Astrocyte of the cerebellum (primary cell): Measurements from ENCODE around the gene UBE2G2.

Experiments used
- DNase-seq: peaks from one replicate; pipeline ENCODE4 v3.0.0-alpha.2; 2011; ENCODE audit warnings: low read depth
- H3K4me3 ChIP-seq: 2 replicates; pipeline ENCODE4 v1.5.1; 2011; ENCODE audit warnings: mild to moderate bottlenecking, low read depth, low read length, moderate library complexity
- in situ Hi-C: cut with HindIII; loops from 2 replicates; pipeline ENCODE4 v1.10.0; 2017; ENCODE audit warnings: low sequenced_read_pairs
- TF ChIP-seq, protein P1 (sequence below): IDR thresholded peaks from 2 replicates; pipeline ENCODE4 v1.5.1; 2012; ENCODE audit warnings: low read length, low read depth, moderate library complexity, mild to moderate bottlenecking; ENCODE audit errors: missing control alignments

Gene UBE2G2

DNA sequence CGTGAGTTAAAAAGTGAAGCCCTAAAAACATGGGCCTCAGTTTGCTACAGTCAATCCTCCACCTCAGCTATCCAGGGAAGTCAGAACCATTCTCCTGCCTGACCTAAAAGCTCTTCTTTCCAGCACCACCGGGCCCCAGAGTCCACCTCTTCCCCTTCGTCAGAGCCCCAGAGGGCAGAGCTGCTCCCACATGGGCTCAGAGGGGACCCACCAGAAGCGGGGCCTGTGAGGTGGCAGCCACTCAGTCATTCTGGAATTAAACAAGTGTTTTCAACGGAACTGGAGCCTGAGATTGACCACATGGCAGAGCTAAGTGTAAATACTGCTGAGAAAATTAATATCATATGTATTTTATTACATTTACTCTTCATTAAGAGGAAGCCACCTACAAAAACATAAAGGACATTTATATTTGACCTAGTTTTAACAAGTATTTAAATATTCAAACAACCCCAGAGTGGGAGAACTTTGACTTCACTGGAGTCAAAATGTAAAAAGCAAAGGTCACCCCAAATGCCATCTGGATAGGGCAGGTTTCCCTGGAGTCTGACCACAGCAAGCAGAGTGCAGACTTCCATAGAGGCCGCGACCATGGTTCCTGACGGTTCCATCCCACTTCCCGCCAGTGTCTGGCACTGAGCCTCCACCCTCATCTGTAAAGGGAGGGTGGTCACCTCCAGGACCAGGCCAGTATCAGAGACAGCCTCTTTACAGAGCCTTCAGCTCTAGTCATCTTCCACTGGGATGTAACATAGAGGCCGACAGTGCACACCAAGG lies 14.4 kb upstream of the UBE2G2 start:
- DNase-seq, result no peak
- no peak overlapping the region for H3K4me3 ChIP-seq
- TF ChIP-seq, protein P1, sequence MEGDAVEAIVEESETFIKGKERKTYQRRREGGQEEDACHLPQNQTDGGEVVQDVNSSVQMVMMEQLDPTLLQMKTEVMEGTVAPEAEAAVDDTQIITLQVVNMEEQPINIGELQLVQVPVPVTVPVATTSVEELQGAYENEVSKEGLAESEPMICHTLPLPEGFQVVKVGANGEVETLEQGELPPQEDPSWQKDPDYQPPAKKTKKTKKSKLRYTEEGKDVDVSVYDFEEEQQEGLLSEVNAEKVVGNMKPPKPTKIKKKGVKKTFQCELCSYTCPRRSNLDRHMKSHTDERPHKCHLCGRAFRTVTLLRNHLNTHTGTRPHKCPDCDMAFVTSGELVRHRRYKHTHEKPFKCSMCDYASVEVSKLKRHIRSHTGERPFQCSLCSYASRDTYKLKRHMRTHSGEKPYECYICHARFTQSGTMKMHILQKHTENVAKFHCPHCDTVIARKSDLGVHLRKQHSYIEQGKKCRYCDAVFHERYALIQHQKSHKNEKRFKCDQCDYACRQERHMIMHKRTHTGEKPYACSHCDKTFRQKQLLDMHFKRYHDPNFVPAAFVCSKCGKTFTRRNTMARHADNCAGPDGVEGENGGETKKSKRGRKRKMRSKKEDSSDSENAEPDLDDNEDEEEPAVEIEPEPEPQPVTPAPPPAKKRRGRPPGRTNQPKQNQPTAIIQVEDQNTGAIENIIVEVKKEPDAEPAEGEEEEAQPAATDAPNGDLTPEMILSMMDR, result no peak
- in situ Hi-C loops, result no loop called here

DNA sequence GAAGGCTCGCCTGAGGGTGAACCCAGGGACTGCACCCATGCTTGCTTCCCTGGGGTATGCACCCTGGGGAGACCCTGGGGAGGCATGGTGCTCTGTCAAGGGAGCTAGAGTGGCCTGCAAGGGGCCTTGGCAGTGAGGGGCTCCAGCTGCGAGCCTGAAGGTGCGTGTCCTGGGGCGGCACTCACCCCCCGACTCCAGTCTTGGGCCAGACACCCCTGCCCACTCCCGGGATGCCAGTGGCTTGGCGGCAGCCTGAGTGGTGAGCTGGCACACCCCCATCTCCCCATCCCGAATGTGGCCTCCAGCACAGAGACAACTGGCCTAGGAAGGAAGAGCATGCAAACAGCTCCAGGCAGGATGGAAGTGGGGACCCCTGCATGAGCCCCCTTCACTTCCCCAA lies 13.6 kb upstream of the UBE2G2 start:
- TF ChIP-seq, protein P1, result no peak
- in situ Hi-C loops, result no loop called here
- no peak overlapping the region for H3K4me3 ChIP-seq
- DNase-seq, result no peak

DNA sequence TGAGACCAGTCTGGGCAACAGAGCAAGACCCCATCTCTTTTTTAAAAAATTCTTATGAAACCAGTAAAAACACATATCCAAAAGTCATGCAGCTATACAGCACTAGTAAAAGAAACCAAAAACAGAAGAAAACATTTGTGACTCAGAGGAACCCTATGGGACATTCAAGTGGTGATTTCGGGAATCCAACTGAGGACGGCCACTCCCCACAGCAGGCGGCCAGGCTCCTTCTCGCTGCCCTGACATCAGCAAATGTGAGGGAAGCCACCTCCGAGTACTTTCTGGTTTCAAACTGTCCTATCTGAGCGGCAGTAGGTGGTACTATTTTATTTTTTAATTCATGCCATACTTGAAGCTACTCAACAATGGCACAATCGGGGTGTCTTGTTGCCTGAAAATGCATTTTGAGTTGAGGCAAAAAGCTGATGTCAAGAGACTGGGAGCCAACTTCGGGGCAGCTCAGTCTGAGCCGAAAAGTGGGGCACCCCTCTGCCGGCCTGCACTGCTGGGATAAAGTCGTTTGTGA lies 12.9 kb upstream of the UBE2G2 start:
- H3K4me3 ChIP-seq, result no peak overlapping the region
- in situ Hi-C loops, result no loop called here
- TF ChIP-seq, protein P1, result no peak
- DNase-seq, result no peak

DNA sequence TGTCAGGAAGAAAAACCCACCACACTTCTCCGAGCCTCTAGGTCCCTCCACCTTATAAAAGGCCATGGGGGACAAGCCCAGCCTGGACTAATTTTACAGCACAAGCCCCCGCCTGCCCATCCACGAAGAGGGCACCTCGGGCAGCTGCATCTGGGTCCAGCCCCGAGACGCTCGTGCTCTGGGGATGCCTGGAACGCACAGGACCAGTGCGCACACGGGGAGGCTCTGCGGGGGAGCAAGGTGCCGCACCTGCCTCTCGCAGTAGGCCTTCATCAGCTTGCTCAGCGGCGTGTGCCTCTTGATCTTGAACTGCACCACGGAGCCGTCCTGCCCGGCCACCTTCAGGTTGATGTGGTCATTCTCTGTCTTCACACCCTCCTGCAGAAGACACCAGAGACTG lies 12.1 kb upstream of the UBE2G2 start:
- in situ Hi-C loops, result no loop called here
- DNase-seq, result no peak
- no peak overlapping the region for H3K4me3 ChIP-seq
- TF ChIP-seq, protein P1, result no peak

DNA sequence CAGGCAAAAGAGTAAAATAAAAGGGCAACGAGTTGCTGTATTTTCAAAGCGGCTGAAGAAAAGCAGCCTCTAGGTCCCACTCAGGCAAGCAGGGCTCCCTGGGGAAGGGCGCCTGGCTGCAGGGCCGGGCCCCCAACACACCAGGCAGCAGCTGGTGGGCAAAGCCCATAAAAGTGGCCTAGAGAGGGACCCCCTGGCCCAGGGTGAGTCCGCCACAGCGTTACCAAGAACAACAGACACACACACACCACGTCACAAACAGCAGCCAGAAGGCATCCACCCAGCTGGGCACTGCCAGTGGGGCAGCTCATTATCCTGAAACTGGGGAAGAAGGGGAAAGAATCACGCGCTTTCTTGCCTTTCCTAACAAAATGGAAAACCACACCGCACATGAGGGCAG lies 11.5 kb upstream of the UBE2G2 start:
- no peak overlapping the region for H3K4me3 ChIP-seq
- TF ChIP-seq, protein P1, result no peak
- no peak for DNase-seq
- in situ Hi-C loops, result no loop called here

DNA sequence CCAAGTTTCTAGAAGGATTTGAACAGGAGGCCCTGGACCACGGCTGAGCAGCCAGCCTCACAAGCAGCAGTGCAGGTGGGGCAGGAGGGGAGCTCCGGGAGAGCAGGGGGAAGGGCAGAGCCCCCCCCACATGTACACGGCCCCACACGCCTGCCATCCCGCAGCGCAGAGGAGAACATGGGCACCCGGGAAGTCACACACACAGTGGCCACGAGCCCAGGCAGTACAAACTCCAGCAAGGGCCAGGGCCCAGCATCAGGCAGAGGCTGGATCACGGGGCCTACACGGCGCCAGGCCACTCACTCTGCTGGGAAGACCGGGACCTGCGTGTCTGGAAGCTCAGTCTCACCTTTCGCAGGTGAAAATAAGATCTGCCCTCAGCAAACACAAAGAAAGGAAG lies 11.0 kb upstream of the UBE2G2 start:
- DNase-seq, result no peak
- TF ChIP-seq, protein P1, result no peak
- in situ Hi-C loops, result no loop called here
- no peak overlapping the region for H3K4me3 ChIP-seq

DNA sequence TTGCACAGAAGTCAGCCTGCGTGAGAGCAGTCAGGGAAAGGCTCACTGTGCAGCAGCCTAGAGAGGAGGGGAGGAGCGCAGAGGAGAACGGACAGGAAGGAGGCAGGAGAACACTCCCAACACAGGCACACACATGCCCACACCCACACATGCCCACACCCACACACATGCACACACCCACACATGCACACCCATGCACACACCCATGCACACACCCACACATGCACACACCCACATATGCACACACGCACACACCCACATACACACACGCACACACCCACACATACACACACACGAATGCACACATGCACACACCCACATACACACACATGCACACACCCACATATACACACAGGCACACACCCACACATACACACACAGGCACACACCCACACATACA lies 9.2 kb upstream of the UBE2G2 start:
- no peak overlapping the region for H3K4me3 ChIP-seq
- TF ChIP-seq, protein P1, result no peak
- in situ Hi-C loops, result no loop called here
- DNase-seq, result no peak
